Stimulated activated naive CD8-positive, alpha-beta T cell treated with anti-CD3 and anti-CD28 coated beads, Interleukin-15, amount 100 ng/mL, for 72 hours (primary cell): Measurements from ENCODE around the gene SLC12A7.
"Not testable (repeated sequence)": the region's sequence is repeated elsewhere in the genome, so short reads cannot be mapped to it uniquely, and the experiment has no call there.

ENCODE experiments used
- ATAC-seq: fragments of 150-1000 bp; cut with Tn5 transposase; 2 replicates; pipeline ENCODE4 v1.10.0; 2021; ENCODE audit warnings: mild to moderate bottlenecking, moderate library complexity
- DNase-seq, 2 donors: peaks; one replicate each; pipeline ENCODE4 v3.0.0; 2021 to 2022
- H3K27ac Mint-ChIP-seq, 2 donors: one replicate each; pipeline ENCODE4 v1.8.0; 2022; ENCODE audit warnings: mild to moderate bottlenecking in 2 of 2, mixed read lengths in 2 of 2, moderate library complexity in 2 of 2
- H3K27me3 Mint-ChIP-seq: one replicate; pipeline ENCODE4 v1.8.0; 2022; ENCODE audit warnings: mixed read lengths
- H3K4me1 Mint-ChIP-seq: one replicate; pipeline ENCODE4 v1.8.0; 2022; ENCODE audit warnings: mild to moderate bottlenecking, mixed read lengths
- H3K4me3 Mint-ChIP-seq, 2 donors: one replicate each; pipeline ENCODE4 v1.8.0; 2022; ENCODE audit warnings: mild to moderate bottlenecking in 2 of 2, mixed read lengths in 2 of 2, moderate library complexity in 1 of 2
- H3K9me3 Mint-ChIP-seq, 2 donors: one replicate each; pipeline ENCODE4 v1.8.0; 2022; ENCODE audit warnings: mixed read lengths in 2 of 2

Gene SLC12A7

DNA sequence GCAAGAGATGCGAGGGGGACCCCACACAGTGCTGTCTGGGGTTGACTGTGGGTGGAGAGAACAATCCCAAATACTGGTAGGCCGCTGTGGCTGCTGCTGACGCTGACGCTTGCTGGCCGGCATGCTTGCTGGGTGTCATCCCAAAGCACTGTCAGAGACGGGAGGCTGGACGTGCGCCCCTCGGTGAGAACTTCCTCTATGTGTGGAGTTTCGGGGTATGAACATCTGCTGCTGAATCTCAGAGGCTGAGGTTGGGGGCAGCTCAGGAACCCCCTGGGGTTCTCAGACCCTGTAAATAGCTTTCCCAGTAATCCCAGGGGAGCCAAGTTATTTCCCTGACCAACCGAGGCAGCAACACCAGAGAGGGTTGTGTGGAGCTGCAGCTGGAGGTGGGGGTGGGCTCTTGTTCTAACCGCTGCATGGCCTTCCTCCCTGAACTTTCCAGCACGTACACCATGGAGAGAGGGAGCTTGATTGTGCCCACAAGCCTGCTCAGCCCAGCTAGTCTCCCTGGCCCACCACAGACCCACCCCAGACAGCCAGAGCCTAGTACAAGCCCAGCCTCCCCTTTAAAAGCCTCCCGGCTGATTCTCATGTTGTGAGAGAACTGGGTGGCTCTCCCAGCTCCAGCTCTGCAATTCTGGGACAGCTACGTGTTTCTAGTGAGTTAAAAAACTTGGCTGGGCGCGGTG, 21.8 kb upstream of the SLC12A7 start:
- DNase-seq (no peak), ATAC-seq (no peak)
- H3K27me3 Mint-ChIP-seq, result no peaks in the 10 kb centered on the region
- no peak overlapping the region for H3K4me3 Mint-ChIP-seq
- no peak overlapping the region for H3K27ac Mint-ChIP-seq
- H3K4me1 Mint-ChIP-seq, result no peaks in the 10 kb centered on the region
- peaks cover 0 to 7% of the 10 kb centered on the region in 2 donors for H3K9me3 Mint-ChIP-seq

DNA sequence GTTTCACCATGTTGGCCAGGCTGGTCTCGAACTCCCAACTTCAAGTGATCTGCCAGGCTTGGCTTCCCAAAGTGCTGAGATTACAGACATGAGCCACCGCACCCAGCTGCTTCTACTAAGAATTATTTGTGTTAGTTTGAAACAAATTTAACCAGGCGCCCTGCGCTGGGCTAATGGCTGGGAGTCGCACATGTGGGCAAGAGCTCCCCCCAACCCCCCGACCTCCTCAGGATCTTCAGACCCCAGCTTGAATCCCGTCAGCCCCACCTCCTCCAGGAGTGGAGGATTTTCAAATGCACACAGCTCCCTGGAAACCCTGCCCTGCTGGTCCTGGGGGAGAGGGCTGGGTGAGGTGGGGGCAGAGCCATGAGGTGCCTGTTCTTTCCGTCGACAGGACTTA, 21.2 kb upstream of the SLC12A7 start:
- ATAC-seq (no peak), DNase-seq (no peak)
- Mint-ChIP-seq H3K4me3 (no peak overlapping the region), H3K4me1 (no peaks in the 10 kb centered on the region), H3K9me3 (peaks cover 0 to 7% of the 10 kb centered on the region in 2 donors), H3K27me3 (no peaks in the 10 kb centered on the region), H3K27ac (no peak overlapping the region)

DNA sequence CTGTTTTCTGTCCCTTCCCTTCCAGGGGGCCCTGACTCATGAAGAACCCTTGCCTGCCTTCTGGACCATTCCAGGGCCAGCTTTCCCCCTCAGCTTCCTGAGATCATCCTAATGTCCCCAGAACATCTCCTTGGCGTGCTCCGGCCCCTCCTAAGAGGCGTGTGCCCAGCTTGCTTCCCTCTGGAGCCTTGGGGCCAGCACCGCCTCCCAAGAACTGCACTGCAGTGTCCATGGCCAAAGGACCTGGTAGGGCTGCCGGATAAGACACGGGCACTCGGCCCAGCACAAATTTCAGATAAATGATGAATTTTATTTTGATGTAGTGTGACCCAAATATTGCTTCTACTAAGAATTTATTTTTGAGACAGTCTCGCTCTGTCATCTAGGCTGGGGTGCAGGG, 20.7 kb upstream of the SLC12A7 start:
- ATAC-seq (no peak), DNase-seq (no peak)
- H3K4me1 Mint-ChIP-seq, result no peaks in the 10 kb centered on the region
- no peak overlapping the region for H3K27ac Mint-ChIP-seq
- no peak overlapping the region for H3K4me3 Mint-ChIP-seq
- H3K9me3 Mint-ChIP-seq, result peaks cover 0 to 7% of the 10 kb centered on the region in 2 donors
- no peaks in the 10 kb centered on the region for H3K27me3 Mint-ChIP-seq

DNA sequence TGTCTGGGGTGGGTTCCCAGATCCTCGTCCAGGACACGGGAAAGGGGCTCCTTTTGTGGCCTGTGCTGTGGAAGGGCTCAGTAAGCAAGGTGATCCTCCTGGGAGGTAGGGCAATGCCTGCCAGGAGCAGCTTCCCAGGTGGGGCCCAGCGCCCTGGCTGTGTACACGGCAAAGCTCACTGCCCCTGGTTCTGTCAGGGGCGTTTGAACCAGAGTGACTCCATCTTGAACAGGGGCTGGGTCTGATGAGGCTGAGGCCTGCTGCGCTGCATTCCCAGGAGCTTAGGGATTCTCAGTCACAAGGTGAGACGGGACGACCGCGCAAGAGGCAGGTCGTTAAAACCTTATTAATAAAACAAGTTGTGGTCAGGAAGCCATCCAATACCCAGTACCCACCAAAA, 19.9 kb upstream of the SLC12A7 start:
- no peak for ATAC-seq
- H3K4me3 Mint-ChIP-seq, result no peak overlapping the region

DNA sequence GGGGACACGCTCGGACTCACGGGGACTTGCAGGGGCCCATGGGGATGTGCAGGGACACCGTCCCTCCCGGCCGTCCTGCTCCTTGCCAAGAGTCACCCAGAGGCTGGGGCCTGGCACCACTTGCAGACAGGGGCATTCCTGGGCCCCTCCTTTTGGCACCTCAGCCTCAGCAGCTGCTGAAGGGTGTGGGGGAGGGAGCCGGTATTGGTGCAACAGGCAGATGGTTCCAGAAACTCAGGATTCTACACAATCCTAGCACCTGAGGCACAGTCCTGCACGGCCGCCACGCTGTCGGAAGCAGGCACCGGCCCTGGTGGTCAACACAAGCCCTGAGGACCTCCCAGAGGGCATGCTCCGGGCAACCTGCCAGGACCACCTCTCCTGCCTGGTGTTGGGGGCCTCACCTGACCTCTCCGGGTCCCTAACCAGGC, 19.3 kb upstream of the SLC12A7 start:
- ATAC-seq (no peak), DNase-seq (no peak)
- H3K9me3 Mint-ChIP-seq, result no peaks in the 10 kb centered on the region
- H3K27ac Mint-ChIP-seq, result no peak overlapping the region
- H3K27me3 Mint-ChIP-seq, result no peaks in the 10 kb centered on the region
- no peaks in the 10 kb centered on the region for H3K4me1 Mint-ChIP-seq
- H3K4me3 Mint-ChIP-seq, result no peak overlapping the region

More for the DNA sequence above, 19.9 kb upstream of the SLC12A7 start:
- Mint-ChIP-seq H3K27me3 (no peaks in the 10 kb centered on the region), H3K4me1 (no peaks in the 10 kb centered on the region), H3K9me3 (peaks cover 0 to 4% of the 10 kb centered on the region in 2 donors), H3K27ac (no peak overlapping the region)
- DNase-seq, result no peak

DNA sequence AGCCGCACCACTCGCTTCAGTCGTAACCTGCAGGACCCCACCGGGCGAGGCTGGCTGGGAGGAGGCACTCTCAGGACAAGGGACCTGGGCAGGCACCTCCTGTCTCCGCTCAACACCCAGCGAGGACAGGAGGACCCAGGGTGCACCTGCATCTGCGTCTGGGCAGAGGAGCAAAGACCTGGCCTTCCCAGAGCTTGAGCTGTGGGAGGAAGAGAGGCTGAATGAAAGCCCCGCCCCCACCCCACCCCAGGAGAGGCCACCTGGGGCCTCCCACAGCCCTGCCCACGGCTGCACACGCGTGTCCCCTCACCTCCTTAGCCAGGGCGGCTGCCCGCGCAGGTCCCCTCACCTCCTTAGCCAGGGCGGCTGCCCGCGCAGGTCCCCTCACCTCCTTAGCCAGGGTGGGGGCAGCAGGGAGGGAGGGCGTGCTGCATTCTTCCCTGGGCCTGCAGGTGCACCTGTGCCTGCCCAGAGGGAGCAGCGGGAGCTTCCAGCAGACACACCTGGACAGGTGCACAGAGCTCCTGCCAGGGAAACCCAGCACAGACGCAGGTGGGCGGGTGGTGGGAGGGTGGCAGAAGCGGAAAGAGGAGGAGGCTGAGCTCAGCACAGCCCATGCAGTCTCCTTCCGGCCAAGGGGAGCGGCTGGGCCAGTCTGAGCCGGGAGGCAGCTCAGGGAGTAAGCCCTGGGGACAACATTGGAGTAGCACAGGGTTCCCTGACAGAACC, 18.5 kb upstream of the SLC12A7 start:
- H3K4me1 Mint-ChIP-seq, result no peaks in the 10 kb centered on the region
- H3K27ac Mint-ChIP-seq, result peak overlapping the region in 1 of 2 donors; percentile 87
- no peaks in the 10 kb centered on the region for H3K9me3 Mint-ChIP-seq
- no peaks in the 10 kb centered on the region for H3K27me3 Mint-ChIP-seq
- no peak for DNase-seq
- peak; percentile 66 for ATAC-seq
- H3K4me3 Mint-ChIP-seq, result no peak overlapping the region

DNA sequence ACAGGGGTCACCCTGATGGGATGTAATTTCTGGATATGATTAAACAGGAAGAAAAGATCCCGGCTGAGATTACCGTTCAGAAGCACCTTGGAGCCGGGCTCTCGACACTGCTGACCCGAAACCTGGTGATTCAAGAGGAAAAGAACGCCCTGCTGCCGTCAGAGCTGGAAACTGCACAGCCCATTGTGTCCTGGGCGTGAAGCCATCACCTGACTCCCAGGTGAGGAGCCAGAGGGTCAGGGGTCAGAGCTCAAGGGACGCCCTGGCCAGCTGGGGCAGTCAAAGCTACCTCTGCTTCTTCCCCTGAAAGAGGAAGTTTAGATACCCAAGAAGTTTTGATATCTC, 17.8 kb upstream of the SLC12A7 start:
- no peak for ATAC-seq
- no peaks in the 10 kb centered on the region for H3K9me3 Mint-ChIP-seq
- no peaks in the 10 kb centered on the region for H3K27me3 Mint-ChIP-seq
- peak overlapping the region in 1 of 2 donors; percentile 27 for H3K27ac Mint-ChIP-seq
- H3K4me3 Mint-ChIP-seq, result no peak overlapping the region
- H3K4me1 Mint-ChIP-seq, result no peaks in the 10 kb centered on the region
- DNase-seq, result no peak

DNA sequence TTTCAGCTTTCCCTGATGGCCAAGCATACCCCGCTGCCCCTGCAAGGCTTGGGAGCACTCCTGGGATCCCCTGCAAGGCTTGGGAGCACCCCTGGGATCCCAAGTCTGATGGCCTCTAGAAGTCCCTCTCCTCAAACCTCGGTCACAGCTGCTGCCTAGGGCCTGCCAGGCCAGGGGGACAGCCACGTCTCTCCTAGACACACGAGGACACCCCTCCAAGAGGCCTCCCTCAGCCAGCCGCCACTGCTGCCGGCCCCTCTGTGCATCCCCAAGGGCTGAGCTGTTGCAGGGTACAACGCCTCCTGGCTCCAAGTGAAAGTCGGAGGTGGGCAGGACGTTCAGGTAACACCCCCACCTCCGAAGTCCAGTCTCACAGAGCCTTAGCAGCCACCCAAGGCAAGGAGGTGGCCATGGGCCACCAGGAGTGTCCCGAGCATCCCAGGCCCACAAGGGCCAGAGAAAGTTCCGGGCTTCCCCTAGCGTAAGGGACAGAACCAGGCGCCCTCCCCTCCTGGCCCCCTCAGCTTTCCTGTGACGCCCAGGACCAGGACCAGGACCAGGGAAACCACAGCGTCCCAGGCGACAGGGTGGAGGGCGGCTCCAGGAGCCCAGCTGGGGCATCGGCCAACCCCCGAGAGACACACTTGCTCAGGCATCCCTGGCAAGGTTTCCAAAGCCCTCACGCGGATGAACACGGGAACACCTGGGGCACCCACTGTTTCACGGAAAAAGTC, 17.3 kb upstream of the SLC12A7 start:
- no peaks in the 10 kb centered on the region for H3K4me1 Mint-ChIP-seq
- ATAC-seq, result no peak
- no peaks in the 10 kb centered on the region for H3K27me3 Mint-ChIP-seq

DNA sequence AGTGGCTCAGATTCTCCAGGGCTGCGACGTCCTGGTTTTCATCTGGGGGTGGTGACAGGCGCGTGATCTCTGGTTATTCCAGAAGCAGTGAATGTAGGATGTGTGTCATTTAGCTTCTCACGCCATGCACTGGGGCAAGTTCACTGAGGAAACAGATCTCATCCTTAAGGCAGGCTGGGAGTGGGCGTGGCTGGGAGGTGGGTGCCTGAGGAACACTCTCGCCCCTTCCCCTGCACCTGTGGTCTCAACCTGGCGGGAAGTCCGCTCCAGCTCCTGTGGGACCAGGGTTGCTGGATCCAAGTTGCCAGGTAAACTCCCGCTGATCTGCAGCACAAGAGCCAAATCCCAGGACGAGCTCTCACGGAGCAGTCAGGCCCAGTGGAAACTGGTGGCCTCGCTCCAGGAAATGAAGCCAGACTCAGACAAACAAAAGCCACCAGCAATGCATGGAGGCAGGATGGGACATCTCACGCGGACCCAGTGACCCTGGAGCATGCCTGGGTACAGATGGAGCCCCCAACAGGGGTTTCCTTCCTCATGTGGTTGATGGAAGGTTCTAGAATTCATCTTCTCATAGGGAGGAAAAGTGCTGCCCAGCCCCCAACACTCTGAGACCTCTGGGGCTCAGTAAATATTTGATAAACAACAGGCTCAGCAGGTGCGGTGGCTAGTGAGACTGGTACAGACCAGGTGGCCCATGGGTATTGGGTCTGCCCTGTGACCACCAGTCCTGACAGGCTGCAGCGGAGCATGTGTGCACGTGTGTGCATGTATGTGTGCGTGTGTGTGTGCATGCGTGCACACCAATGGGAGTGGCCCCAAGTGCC, 16.3 kb upstream of the SLC12A7 start:
- ATAC-seq (no peak), DNase-seq (no peak)
- H3K27ac Mint-ChIP-seq, result peak overlapping the region in 1 of 2 donors; percentile 34
- H3K9me3 Mint-ChIP-seq, result no peaks in the 10 kb centered on the region
- H3K4me1 Mint-ChIP-seq, result no peaks in the 10 kb centered on the region
- no peak overlapping the region for H3K4me3 Mint-ChIP-seq
- H3K27me3 Mint-ChIP-seq, result no peaks in the 10 kb centered on the region

More for the DNA sequence above, 17.3 kb upstream of the SLC12A7 start:
- Mint-ChIP-seq H3K27ac (peak overlapping the region in 1 of 2 donors; percentile 34), H3K4me3 (no peak overlapping the region), H3K9me3 (no peaks in the 10 kb centered on the region)
- DNase-seq, result no peak

DNA sequence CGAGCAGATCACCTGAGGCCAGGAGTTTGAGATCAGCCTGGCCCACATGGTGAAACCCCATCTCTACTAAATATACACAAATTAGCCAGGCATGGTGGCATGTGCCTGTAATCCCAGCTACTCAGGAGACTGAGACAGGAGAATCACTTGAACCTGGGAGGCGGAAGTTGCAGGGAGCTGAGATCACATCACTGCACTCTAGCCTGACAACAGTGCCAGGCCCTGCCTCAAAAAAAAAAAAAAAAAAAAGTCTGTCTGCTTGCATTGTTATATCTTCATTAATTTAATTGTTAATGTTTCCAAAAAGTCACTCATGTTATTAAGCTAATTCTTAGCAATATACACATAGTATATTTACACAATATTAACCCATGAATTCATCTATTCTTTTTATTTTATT, 13.8 kb upstream of the SLC12A7 start:
- H3K4me3 Mint-ChIP-seq, H3K4me1 Mint-ChIP-seq, ATAC-seq, H3K27me3 Mint-ChIP-seq, DNase-seq, H3K9me3 Mint-ChIP-seq, H3K27ac Mint-ChIP-seq: not testable (repeated sequence)

DNA sequence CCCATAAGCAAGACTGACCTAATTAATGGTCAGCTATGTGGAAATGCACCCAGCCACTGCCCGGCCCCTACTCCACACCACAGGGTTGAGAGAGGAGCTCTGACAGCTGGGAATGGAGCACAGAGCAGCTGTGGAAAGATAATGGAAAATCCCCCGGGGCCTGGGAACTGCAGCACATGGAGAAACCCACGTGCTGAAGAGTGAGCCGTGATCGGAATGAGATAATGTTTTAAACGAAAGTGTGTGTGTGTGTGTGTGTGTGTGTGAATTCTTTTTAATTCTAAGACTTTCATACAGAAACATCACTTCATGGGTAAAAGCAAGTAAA, 13.1 kb upstream of the SLC12A7 start:
- Mint-ChIP-seq H3K27ac (no peak overlapping the region), H3K9me3 (no peaks in the 10 kb centered on the region), H3K4me3 (no peak overlapping the region), H3K27me3 (peaks cover 7% of the 10 kb centered on the region), H3K4me1 (no peaks in the 10 kb centered on the region)
- ATAC-seq (no peak), DNase-seq (no peak)

DNA sequence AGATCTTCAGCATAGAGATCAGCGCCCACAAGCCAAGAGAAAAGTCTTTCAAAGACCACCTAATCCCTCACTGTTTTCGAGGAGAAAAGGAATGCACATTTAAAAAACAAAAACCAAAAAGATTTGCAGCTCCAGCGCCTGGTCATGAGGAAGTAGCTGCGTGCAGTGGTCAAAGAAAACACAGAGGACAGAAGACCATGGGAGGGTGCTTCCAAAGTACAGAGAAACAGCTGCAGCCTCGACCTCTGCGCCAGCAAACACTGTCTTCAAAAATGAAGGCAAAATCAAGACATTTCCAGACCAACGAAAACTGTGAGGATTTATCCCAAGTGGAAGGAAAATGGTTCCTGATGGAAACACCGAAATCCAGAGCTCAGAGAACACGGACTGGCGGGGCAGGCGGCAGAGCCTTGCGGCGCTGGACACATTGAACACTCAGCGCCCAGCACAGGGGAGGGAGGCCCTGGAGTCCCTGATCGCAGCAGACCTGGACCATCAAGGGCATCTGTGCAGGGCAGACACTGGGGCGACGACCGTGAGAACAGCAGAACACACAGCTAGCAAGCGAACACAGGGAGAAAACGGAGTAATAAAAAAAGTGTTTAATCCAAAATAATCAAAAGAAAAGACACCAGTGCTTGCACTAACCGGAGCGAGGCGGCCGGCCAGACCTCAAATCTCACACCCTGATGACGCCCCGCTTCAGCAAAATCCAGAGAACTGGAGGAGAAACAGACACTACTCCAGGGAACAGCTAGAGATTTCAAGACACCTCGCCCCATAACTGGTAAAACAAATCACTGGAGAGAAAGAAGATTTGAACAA, 12.6 kb upstream of the SLC12A7 start:
- no peak for DNase-seq
- Mint-ChIP-seq H3K4me1 (no peaks in the 10 kb centered on the region), H3K27ac (peak overlapping the region in 1 of 2 donors; percentile 75), H3K27me3 (peaks cover 7% of the 10 kb centered on the region), H3K4me3 (no peak overlapping the region), H3K9me3 (no peaks in the 10 kb centered on the region)
- no peak for ATAC-seq

DNA sequence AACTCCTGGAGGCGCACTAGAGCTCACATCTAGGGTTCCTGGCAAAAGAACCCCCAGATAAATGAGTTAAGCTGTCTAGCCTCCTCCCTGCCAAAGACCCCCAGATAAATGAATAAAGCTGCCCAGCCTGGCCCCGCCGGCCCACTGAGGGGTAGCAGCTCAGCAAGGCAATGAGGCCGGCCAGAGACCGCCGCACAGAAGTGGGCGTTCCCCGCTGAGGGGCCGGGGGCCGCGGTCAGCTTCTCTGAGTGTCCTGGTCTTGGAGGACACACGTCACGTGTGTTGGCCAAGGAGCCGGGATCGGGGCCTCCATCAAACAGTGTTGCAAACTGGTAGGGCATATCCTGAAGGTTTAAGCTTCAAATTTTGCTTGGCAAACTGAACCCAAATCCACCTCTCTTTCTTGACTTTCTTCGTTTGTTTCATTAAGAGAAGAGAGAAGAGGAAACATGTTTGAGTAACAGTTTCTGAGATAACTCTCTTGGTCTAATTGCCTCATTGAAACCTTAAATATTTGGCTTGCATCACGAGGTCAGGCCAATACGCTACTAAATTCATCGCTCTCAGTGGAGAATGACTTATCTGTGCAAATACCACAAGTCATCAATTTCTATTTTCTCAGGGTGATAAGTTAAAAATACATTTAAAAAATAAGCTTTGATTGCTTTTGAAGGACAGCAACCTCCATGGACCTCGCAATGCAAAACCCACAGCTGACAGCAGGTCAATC, 11.7 kb upstream of the SLC12A7 start:
- H3K27me3 Mint-ChIP-seq, result peaks cover 7% of the 10 kb centered on the region
- no peak overlapping the region for H3K4me3 Mint-ChIP-seq
- ATAC-seq (no peak), DNase-seq (no peak)
- H3K9me3 Mint-ChIP-seq, result no peaks in the 10 kb centered on the region
- peak overlapping the region in 1 of 2 donors; percentile 75 for H3K27ac Mint-ChIP-seq
- H3K4me1 Mint-ChIP-seq, result peaks cover 4% of the 10 kb centered on the region

DNA sequence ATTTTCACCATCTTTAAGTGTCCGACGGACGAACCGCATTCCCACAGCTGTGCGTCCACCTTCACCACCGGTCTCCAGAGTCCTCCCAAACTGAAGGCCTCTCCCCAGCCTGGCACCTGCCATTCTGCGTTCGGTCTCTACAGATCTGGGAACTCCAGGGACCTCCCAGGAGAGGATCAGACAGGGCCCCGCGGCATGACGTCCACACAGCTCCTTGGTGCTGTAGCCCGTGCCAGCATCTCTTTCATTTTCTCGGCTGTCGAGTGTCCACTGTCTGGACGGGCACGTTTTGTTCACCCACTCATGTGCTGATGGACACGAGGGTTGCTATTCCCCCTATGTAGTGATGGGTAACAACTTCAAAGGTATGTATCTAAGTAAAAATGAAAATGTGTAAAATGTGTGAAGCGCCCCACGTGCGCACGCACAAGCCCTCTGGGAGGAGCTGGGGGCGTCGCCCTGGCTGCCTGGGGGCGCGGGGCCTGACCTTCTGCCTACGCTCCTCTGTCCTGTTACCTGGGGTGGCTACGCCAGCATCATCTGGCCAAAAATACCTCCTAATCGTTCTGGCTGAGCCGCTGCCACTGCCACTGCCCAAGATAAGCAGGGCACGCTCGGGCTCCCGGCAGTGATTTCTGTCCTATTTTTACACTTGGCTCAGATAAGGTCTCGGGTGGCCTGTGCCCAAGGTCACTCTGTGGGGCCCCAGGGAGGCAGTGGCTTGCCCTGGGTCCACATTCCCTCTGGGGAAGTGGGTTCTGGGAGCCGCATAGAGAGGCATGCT, 10.8 kb upstream of the SLC12A7 start:
- H3K9me3 Mint-ChIP-seq, result no peaks in the 10 kb centered on the region
- peaks cover 12% of the 10 kb centered on the region for H3K4me1 Mint-ChIP-seq
- no peak for DNase-seq
- no peak overlapping the region for H3K27ac Mint-ChIP-seq
- no peak overlapping the region for H3K4me3 Mint-ChIP-seq
- peaks cover 7% of the 10 kb centered on the region for H3K27me3 Mint-ChIP-seq
- ATAC-seq, result no peak
